Neural crest cell (in vitro differentiated cells): ENCODE measurements around the gene ST6GAL1. TPM values are rescaled to one million over a fixed set of nuclear protein-coding genes. Genes with fewer than 3 reads are reported as not detected.
A peak's percentile ranks its signal among the peaks of the same experiment; 100 is the strongest.

Source experiments
- DNase-seq: peaks from one replicate; pipeline ENCODE4 v3.0.0; 2021; ENCODE audit warnings: low read depth, mixed read lengths, low spot score
- H3K27ac Mint-ChIP-seq: one replicate; pipeline ENCODE4 v1.8.0; 2021; ENCODE audit warnings: mild to moderate bottlenecking, mixed read lengths; ENCODE audit not compliant: unreplicated experiment
- H3K27me3 Mint-ChIP-seq: 2 replicates; pipeline ENCODE4 v1.8.0; 2021; ENCODE audit warnings: low read depth, mild to moderate bottlenecking, mixed read lengths
- H3K36me3 Mint-ChIP-seq: 2 replicates; pipeline ENCODE4 v1.8.0; 2021; ENCODE audit warnings: low read depth, mild to moderate bottlenecking, mixed read lengths
- H3K4me1 Mint-ChIP-seq: 2 replicates; pipeline ENCODE4 v1.8.0; 2021; ENCODE audit warnings: mixed read lengths
- H3K4me3 Mint-ChIP-seq: one replicate; pipeline ENCODE4 v1.8.0; 2021; ENCODE audit warnings: mild to moderate bottlenecking, mixed read lengths
- H3K9me3 Mint-ChIP-seq: 2 replicates; pipeline ENCODE4 v1.8.0; 2021; ENCODE audit warnings: mixed read lengths
- total RNA-seq: library from RNA; stranded (reverse); gene quantifications from 2 replicates; pipeline ENCODE4 v1.2.1, GENCODE V29; 2021
- TF ChIP-seq, protein P1 (sequence below): fragments of 200-600 bp; sonication (generic); conservative IDR thresholded peaks from 2 replicates; pipeline ENCODE4 v1.5.0; 2021; ENCODE audit warnings: antibody characterized with exemption, mild to moderate bottlenecking

The ST6GAL1 gene
- total RNA-seq, 1 donor from 2014 or later = 32.6 TPM

DNA sequence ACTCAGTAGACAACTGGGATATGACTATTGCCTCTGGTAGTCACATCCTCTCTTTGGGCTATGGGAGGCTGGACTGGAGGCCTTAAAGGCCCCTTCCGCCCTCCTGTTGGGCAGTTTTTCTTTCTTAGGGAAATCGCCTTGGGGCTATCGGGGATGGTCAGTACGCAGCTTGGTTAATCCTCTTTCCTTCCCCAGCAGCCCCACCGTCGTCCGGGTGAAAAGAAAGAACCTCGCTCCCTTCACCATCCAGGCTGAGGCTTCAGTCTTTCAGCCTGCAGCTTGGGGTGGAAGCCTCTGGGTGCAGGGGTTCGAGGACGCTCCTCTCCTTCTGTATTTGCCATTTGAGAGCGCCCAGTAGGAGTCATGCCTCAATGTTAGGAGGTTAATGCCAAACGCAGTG, 641 bp upstream of the ST6GAL1 start:
- DNase-seq = no peak
- H3K27ac Mint-ChIP-seq = no peak overlapping the region

DNA sequence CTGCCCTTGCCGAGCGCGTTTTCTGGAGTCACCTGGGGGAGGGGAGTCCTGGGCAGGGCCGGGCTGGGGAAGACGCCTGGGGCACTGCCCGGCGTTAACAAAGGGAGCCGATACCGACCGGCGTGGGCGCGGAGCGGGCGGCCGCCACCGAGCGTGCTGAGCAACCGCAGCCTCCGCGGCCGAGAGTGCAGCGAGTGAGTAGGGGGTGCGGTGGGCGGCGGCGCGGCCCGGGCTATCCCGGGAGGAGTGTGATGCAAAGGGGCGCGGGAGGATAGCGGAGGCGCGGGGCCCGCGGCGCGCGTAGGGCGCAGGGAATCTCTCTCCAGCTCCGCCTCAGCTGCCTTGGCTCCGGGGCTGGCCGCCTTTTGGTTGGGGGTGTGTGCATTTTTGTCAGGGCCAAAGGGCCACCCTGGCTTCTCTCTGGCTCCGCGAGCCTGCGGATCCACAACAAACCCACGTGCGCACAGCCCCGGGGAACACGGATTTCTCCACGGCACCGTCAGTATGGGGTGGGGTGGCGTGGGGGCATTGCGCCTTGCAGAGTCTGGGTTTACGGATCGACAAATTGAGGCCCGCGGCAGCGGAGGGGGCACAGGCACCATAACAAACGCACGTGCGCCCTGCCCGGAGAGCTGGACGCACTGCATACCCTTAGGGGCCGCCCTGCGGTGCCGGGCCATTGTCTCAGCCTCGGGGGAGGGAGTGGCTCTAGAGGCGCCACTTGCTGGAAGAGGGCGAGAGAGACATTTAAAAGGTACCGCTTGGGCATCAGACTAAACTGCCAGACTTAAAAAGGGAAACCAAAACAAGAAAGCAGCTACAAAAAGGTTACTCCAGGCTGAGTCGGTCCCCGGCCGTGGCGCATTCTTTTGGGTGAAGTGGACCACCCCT, 560 bp downstream of the ST6GAL1 start:
- Mint-ChIP-seq H3K9me3 (peaks cover 2% of the 10 kb centered on the region), H3K27me3 (peaks cover 31% of the 10 kb centered on the region), H3K4me1 (peaks cover 47% of the 10 kb centered on the region), H3K4me3 (peak overlapping the region; percentile 98), H3K36me3 (peaks cover 14% of the 10 kb centered on the region), H3K27ac (peak overlapping the region; percentile 97)
- DNase-seq = peak; percentile 57
- TF ChIP-seq, protein P1, sequence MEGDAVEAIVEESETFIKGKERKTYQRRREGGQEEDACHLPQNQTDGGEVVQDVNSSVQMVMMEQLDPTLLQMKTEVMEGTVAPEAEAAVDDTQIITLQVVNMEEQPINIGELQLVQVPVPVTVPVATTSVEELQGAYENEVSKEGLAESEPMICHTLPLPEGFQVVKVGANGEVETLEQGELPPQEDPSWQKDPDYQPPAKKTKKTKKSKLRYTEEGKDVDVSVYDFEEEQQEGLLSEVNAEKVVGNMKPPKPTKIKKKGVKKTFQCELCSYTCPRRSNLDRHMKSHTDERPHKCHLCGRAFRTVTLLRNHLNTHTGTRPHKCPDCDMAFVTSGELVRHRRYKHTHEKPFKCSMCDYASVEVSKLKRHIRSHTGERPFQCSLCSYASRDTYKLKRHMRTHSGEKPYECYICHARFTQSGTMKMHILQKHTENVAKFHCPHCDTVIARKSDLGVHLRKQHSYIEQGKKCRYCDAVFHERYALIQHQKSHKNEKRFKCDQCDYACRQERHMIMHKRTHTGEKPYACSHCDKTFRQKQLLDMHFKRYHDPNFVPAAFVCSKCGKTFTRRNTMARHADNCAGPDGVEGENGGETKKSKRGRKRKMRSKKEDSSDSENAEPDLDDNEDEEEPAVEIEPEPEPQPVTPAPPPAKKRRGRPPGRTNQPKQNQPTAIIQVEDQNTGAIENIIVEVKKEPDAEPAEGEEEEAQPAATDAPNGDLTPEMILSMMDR = peak; percentile 17

More for the DNA sequence above, 641 bp upstream of the ST6GAL1 start:
- Mint-ChIP-seq H3K36me3 (peaks cover 7% of the 10 kb centered on the region), H3K4me3 (peak overlapping the region; percentile 98), H3K4me1 (peaks cover 39% of the 10 kb centered on the region), H3K27me3 (peaks cover 31% of the 10 kb centered on the region), H3K9me3 (no peaks in the 10 kb centered on the region)
- TF ChIP-seq, protein P1 = no peak

DNA sequence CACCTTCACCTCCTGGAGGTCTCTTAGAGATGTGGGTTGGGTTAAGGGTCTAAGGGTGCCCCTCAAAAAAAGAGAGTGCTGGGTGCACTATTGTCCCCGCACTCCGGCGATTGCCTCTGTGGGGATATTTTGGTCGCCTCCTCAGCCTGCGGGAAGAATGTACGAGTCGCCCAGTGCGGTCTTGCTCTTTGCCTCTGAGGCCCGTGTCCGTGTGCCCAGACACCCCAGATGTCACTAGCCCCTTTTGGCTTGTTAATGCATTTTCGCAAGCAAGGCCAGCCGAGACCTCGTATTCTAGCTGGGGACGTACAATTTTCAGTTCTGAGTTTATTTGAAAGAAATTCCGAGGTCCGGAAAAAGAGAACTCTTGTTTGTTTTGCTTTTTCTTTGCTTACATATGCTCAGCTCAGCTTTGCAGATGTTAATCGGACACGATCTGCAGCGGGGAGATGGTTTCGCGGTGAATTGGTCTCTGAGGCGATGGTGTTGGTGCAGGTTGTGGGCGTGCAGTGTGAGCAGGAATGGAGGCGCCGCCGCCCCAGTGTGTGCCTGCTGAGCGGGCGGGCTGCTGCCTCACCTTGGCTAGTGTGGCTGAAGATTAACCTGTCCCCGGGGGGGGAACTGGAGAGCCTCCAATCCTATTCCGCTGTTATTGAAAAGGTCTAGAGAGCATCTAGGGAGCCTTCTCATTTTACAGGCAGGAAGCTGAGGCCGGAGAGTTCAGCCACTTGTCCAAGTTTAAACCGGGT, 1.4 kb downstream of the ST6GAL1 start:
- TF ChIP-seq, protein P1 = no peak
- DNase-seq = peak; percentile 7
- H3K4me1 Mint-ChIP-seq = peaks cover 52% of the 10 kb centered on the region
- H3K9me3 Mint-ChIP-seq = peaks cover 2% of the 10 kb centered on the region
- peaks cover 31% of the 10 kb centered on the region for H3K27me3 Mint-ChIP-seq
- H3K27ac Mint-ChIP-seq = peak overlapping the region; percentile 83
- peak overlapping the region; percentile 98 for H3K4me3 Mint-ChIP-seq
- H3K36me3 Mint-ChIP-seq = peaks cover 14% of the 10 kb centered on the region

DNA sequence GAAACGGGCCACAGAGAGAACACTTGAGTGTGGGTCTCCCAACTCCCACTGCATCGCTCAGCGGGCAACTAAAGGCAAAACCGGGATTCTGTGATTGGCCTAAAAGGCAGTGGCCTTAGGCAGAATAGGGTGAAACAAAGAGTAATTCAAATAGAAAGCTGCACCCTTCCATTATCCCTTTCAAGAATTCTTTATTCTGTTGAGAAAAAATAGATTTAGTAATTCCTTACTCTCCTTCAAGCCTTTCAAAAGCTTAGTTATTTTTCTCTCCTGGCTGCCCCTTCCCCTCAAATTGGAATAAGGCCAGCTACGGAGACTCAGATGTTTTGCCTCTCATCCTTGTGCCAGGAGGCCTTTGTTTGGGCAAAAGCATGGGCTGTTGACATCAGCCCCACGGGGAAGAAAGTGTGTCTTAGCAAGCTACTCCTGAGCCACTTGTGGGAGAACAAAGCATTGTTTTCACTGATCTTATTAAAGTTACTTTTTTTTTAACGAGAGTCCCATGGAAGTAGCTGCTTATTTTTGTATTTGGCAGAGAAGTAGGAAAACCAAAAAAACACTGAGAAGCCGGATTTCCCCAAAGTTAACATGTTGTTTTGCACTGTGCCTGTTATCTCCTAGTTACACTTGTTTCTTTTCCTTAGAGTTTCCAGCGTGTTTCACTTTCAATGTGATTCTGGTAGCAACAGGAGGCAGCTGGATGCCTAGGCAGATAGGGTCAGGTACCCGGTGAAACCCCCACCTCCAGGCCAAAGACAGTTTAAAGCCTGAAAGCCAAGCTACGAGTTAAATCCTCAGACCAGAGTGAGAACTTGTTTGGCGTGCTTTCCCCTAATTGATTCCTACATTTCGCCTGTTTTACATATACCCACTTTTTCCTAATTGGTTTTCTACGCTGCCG, 2.2 kb downstream of the ST6GAL1 start:
- H3K9me3 Mint-ChIP-seq = peaks cover 2% of the 10 kb centered on the region
- H3K4me1 Mint-ChIP-seq = peaks cover 52% of the 10 kb centered on the region
- peak overlapping the region; percentile 83 for H3K27ac Mint-ChIP-seq
- H3K27me3 Mint-ChIP-seq = peaks cover 31% of the 10 kb centered on the region
- H3K4me3 Mint-ChIP-seq = peak overlapping the region; percentile 98
- no peak for DNase-seq
- H3K36me3 Mint-ChIP-seq = peaks cover 14% of the 10 kb centered on the region
- TF ChIP-seq, protein P1 = no peak

DNA sequence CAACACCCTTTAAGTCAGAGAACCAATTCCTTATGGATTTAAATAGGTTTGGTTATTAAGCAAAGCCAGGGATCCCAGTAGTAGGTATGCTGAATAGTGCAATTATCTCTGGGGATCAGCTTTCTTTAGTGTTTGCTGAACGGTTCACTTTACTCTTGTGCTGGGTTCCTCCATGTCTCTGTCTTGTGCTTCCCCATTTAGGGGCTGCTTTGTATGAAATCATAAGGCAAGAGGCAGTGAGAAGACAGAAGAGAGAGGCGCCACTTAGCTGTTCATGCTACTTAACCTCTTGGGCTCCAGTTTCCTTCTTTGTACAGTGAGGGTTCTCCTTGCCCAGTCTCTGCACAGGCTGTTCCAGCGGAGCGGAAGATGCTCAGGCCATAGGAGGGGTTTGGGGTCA, 3.5 kb downstream of the ST6GAL1 start:
- Mint-ChIP-seq H3K36me3 (peaks cover 14% of the 10 kb centered on the region), H3K27me3 (peaks cover 31% of the 10 kb centered on the region), H3K27ac (peak overlapping the region; percentile 61), H3K9me3 (peaks cover 2% of the 10 kb centered on the region), H3K4me1 (peaks cover 58% of the 10 kb centered on the region), H3K4me3 (peak overlapping the region; percentile 11)
- TF ChIP-seq, protein P1 = no peak
- no peak for DNase-seq
